Measurements from ENCODE around the gene LHFPL4. TPM values are rescaled to one million over a fixed set of nuclear protein-coding genes. Genes with fewer than 3 reads are reported as not detected.

LHFPL4 gene
- total RNA-seq, 1 experiment from 2014 or later, result not detected

DNA sequence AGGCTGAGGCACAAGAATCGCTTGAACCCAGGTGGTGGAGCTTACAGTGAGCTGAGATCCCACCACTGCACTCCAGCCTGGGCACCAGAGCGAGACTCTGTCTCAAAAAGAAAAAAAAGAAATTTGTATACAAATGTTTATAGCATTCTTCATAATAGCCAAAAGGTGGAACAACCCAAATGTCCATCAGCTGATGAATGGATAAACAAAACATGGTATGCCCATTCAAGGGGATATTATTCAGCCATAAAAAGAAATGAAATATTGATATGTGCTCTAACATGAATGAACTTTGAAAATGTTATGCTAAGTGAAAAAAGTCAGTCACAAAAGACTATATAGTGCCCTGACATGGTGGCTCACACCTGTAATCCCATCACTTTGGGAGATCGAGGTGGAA is 11.4 kb downstream of the LHFPL4 start:
- H3K27ac Mint-ChIP-seq (ENCODE audit: low read depth, unreplicated experiment), result no peak overlapping the region

DNA sequence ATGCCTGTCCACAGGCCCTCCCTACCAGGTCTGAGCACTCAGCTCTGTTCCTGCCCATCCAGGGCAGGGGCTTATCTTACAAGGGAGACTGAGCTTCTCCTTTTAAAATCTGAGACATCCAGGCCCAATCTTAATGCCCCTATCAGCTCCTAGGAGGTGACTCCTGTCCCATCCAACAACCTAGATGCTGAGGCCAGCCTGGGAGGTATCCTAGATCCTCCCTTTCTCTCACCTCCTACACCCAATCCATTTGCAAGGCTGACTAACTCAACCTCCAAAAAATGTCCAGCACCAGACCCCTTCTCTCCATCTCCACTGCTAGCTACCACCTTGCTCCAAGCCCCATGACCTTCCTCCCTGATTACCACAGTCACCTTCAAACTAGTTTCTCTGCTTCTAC is 17.4 kb downstream of the LHFPL4 start:
- Mint-ChIP-seq H3K27ac (ENCODE audit: low read depth, unreplicated experiment) (no peak overlapping the region), H3K27me3 (ENCODE audit: insufficient read depth, unreplicated experiment) (peaks cover 25% of the 10 kb centered on the region), H3K9me3 (ENCODE audit: unreplicated experiment) (no peaks in the 10 kb centered on the region), H3K36me3 (ENCODE audit: insufficient read depth, unreplicated experiment) (no peaks in the 10 kb centered on the region), H3K4me1 (ENCODE audit: insufficient read depth, unreplicated experiment) (no peaks in the 10 kb centered on the region), H3K4me3 (ENCODE audit: unreplicated experiment) (no peak overlapping the region)
- TF ChIP-seq, protein P1, sequence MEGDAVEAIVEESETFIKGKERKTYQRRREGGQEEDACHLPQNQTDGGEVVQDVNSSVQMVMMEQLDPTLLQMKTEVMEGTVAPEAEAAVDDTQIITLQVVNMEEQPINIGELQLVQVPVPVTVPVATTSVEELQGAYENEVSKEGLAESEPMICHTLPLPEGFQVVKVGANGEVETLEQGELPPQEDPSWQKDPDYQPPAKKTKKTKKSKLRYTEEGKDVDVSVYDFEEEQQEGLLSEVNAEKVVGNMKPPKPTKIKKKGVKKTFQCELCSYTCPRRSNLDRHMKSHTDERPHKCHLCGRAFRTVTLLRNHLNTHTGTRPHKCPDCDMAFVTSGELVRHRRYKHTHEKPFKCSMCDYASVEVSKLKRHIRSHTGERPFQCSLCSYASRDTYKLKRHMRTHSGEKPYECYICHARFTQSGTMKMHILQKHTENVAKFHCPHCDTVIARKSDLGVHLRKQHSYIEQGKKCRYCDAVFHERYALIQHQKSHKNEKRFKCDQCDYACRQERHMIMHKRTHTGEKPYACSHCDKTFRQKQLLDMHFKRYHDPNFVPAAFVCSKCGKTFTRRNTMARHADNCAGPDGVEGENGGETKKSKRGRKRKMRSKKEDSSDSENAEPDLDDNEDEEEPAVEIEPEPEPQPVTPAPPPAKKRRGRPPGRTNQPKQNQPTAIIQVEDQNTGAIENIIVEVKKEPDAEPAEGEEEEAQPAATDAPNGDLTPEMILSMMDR (IDR thresholded peaks at IDR 0.05; ENCODE audit: unreplicated experiment), result no peak
- intact Hi-C loops (cut with micrococcal nuclease), result no loop called here
- POLR2A ChIA-PET, result no interaction called here
- no peak for DNase-seq (ENCODE audit: unreplicated experiment)
- BruUV-seq (replicated peaks), result no TSS peak
- CTCF ChIA-PET, result no interaction called here

More for the DNA sequence above, 11.4 kb downstream of the LHFPL4 start:
- POLR2A ChIA-PET, result no interaction called here
- Mint-ChIP-seq H3K4me3 (ENCODE audit: unreplicated experiment) (no peak overlapping the region), H3K36me3 (ENCODE audit: insufficient read depth, unreplicated experiment) (no peaks in the 10 kb centered on the region), H3K9me3 (ENCODE audit: unreplicated experiment) (no peaks in the 10 kb centered on the region), H3K4me1 (ENCODE audit: insufficient read depth, unreplicated experiment) (no peaks in the 10 kb centered on the region), H3K27me3 (ENCODE audit: insufficient read depth, unreplicated experiment) (peaks cover 31% of the 10 kb centered on the region)
- DNase-seq (ENCODE audit: unreplicated experiment), result no peak
- CTCF ChIA-PET, result no interaction called here
- intact Hi-C loops (cut with micrococcal nuclease), result no loop called here
- no TSS peak for BruUV-seq (replicated peaks)
- TF ChIP-seq, protein P1 (IDR thresholded peaks at IDR 0.05; ENCODE audit: unreplicated experiment), result no peak

DNA sequence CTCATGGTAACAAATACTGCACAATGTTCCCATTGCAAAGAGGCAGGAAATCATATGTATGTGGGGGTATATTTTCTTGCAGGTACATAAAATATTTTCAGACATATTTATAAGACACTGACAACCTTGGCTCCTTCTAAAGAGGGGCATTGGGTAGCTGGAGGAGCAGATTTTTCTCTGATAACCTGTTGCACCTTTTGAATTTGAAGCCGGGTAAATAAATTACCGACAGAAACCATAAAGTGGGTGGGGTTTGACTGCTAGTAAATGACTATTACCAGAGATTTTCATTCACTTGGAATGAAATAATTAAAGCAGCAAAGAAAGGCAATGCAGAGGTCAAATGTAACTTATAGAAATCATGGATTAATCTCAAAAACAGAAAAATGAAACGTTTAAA is 19.2 kb downstream of the LHFPL4 start:
- BruUV-seq (replicated peaks), result no TSS peak
- intact Hi-C loops (cut with micrococcal nuclease), result no loop called here
- Mint-ChIP-seq H3K4me1 (ENCODE audit: insufficient read depth, unreplicated experiment) (no peaks in the 10 kb centered on the region), H3K4me3 (ENCODE audit: unreplicated experiment) (no peak overlapping the region), H3K36me3 (ENCODE audit: insufficient read depth, unreplicated experiment) (no peaks in the 10 kb centered on the region), H3K27me3 (ENCODE audit: insufficient read depth, unreplicated experiment) (peaks cover 25% of the 10 kb centered on the region), H3K27ac (ENCODE audit: low read depth, unreplicated experiment) (no peak overlapping the region), H3K9me3 (ENCODE audit: unreplicated experiment) (no peaks in the 10 kb centered on the region)
- DNase-seq (ENCODE audit: unreplicated experiment), result no peak
- CTCF ChIA-PET, result no interaction called here
- TF ChIP-seq, protein P1 (IDR thresholded peaks at IDR 0.05; ENCODE audit: unreplicated experiment), result no peak
- POLR2A ChIA-PET, result no interaction called here

DNA sequence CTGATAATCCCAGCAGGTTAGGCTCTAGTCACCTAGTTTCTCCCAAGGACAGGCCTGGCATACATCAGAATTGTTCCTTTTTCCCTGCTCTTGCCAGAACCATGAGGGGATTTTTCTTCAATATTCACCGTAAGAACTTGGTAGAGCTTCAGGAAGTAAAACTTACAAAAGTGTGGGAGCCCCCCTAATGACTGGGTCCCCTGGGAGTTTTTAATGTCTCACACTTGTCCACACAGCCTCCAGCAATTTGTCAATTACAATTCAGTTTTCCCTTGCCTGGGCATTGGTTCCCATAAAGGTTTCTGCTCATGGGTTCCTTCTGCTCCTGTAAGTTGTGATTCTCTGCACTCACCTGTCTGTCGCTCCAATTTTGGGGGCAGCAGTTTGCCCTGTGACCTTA is 28.5 kb downstream of the LHFPL4 start:
- intact Hi-C loops (cut with micrococcal nuclease), result no loop called here
- H3K27ac Mint-ChIP-seq (ENCODE audit: low read depth, unreplicated experiment), result no peak overlapping the region
- H3K4me1 Mint-ChIP-seq (ENCODE audit: insufficient read depth, unreplicated experiment), result no peaks in the 10 kb centered on the region
- no peak for DNase-seq (ENCODE audit: unreplicated experiment)
- peaks cover 80% of the 10 kb centered on the region for H3K27me3 Mint-ChIP-seq (ENCODE audit: insufficient read depth, unreplicated experiment)
- POLR2A ChIA-PET, result no interaction called here
- no TSS peak for BruUV-seq (replicated peaks)
- TF ChIP-seq, protein P1 (IDR thresholded peaks at IDR 0.05; ENCODE audit: unreplicated experiment), result no peak
- H3K36me3 Mint-ChIP-seq (ENCODE audit: insufficient read depth, unreplicated experiment), result no peaks in the 10 kb centered on the region
- CTCF ChIA-PET, result no interaction called here
- no peak overlapping the region for H3K4me3 Mint-ChIP-seq (ENCODE audit: unreplicated experiment)
- no peaks in the 10 kb centered on the region for H3K9me3 Mint-ChIP-seq (ENCODE audit: unreplicated experiment)
